ENCODE data around the gene DLL1. TPM values are rescaled to one million over a fixed set of nuclear protein-coding genes. Genes with fewer than 3 reads are reported as not detected.
A peak's percentile ranks its signal among the peaks of the same experiment; 100 is the strongest.

The DLL1 gene
- total RNA-seq, 1 donor from 2014 or later, result 23.8 TPM

DNA sequence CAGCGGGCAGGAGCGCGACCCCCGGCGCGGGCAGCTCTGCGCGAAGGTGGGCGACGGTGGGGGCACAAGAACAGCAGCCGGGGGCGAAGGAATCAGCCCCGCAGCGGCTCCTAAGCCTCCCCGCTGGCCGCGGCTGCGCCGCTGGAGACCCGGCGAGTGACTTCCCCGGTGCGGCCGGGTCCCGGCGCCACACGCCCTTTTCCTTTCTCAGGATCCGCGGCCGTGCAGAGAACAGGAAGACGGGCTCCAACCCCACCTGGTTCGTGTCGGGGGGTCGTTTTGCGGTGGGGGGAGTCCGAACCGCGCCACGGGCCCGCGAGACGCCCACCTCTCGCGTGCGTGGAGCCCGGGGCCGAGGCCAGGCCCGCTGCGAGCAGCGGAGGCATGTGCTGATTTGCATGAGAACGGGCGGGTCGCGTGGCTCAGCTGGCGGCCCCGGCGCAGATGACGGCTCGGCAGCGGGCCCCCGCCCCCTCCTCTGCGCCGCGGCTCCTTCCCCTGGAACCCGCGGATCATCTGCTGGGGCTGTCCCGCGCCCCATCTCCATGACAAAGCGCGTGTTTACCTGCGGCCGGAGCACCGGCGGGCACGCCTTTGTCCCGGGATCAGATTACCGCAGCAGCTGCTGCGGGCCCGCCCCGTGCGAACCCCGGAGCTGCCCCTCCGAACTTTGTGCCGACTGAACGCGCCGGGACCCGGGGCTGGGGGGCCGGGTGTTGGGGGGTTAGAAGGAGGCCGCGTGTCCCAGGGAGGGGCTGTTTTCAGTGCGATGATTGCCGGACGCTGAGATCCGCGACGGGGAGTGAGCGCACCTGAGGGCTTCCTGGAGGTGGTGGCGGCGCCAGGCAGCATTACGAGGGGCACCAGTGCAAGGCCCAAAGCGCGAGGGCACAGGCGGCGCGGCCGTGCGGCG is 4.9 kb upstream of the DLL1 start:
- peak; percentile 90 for DNase-seq (ENCODE audit: low spot score)

DNA sequence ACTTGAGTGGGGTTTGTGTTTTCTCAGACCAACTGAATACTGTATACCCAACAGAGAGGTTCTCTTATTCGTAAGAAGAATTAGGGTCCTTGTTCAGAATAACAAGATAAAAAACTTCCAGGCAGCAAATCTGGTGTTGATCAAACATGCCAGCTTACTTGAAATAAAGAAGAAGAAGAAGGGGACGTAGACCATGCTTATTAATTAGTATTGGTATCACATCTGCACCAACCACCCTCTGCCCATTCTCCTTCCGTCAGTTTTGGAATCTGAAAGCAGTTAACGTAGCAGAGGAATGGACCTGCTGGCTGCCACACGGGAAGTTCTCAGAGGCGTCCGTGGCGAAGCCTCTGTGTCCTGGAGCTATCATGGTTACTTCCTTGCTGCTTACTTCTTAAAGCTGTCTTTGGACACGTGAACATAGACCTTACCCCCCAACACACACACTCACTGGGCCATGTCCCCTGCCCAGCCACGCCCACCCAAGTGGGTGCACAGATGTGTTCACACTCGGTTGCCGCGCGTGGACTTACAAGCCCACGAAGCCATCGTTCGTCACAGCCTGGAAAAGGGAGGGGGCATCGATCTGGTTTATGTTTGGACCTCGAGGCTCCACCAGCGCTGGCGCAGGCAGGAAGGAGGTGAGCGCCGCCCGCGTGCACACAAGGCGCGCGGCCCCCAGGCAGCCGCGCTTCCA is 4.1 kb upstream of the DLL1 start:
- peak; percentile 84 for DNase-seq (ENCODE audit: low spot score)

DNA sequence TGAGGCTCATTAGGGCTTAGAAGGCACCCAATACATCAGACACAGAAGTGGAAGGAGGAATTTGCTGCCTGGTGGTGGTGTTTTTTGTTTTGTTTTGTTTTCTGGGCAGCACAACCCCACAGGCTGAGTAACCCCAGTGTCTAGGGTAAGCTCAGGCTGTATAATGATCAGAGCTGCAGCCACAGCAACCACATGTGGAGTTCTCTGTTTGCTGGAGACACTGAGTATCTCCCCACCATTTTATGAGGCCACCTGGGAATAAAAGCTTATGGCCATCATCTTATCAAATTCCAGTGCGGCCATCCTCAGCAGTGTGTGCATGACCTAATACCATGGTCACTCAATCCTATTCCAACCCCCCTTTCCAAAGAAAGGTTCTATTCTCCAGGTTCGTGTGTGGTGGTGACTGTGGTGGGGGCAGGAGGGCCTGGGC is 3.4 kb upstream of the DLL1 start:
- no peak for DNase-seq (ENCODE audit: low spot score)

DNA sequence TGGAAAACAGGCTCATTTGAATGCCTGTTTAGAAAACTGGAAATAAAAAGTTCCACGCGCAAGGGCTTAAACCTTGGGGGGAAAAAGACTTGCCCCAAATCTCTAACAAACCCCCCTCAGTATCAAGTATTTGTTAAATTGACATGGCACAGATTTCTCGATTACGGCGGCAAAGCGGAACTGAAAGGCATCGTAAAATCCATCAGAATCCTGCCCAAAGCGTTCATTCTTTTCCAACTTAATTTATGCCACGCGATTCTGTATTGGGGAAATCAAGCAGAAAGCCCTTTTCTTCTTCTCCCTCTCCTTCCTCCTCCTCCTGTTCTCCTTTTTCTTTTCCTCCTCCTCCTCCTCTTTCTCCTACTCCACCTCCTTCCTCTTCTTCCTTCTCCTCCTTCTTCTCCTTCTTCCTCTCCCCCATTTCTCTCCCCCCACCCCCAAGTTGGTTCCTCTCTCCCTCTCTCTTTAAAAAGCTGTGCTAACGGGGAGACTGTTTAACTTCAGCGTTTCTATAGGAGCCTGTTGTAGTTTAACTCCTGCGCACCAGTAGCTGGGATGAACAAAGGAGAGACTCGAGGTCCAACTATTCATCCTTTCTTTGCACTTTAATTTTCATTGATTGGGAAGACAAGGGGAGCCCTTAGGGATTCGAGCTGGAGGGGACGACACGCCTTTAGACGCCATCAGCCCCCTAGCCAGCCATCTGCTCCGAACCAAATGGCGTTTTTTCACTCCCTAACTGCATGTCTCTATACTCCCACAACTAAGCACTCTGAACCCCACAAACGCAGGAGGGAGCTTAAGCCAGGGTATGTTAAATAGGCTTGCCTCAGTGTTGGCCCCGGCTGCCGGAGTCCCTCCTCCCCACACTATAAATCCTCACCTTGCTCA is 2.7 kb upstream of the DLL1 start:
- no peak for DNase-seq (ENCODE audit: low spot score)

DNA sequence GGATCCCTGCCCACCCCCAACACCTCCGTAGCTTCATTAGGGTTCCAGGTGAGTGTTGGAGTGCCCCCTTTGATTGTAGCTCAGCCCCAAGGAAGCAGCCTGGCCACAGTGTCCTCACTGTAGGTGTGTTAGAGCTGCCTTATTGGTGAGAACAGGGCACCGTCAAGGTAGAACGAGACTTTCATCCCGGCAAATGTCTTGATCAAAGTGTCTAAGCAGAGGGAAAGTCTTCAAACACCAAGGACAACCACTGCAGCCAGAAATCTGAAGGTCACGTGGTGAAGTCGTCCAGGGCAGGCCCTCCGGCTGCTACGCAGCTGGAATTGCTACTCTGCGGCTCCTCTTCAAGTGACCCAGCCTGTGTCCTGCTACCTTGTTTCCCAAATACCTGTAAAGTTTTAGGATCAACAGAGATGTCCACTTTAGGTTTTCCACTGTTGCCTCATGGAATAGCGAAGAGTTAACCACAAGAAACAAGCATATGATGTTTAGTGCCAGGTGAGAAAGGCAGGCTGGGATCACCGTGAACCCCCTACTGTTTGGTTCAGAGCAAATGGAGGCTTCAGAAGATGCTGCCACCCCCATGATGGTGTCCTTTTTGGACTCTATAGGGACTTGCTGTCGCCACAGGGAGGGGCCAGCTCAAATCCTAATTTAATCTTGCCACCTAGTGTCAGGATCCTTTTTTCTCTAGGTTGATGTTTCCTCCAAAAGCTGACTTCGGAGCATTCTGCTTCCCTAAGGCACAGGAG is 1.7 kb upstream of the DLL1 start:
- DNase-seq (ENCODE audit: low spot score), result peak; percentile 82

DNA sequence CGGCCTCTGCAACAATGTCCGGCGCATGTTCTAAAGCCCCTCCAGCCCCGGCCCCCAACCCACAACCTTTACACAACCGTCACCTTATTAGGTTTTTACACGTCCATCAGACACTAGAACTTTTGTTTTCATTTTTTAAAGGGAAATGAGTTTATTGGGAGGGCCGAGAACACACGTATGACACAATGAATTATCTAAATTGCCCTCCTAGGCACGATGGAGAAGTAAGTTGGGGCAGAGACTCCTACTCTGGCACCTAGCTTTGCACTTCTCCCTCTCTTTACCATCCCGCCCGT is 1.2 kb upstream of the DLL1 start:
- DNase-seq (ENCODE audit: low spot score), result no peak

DNA sequence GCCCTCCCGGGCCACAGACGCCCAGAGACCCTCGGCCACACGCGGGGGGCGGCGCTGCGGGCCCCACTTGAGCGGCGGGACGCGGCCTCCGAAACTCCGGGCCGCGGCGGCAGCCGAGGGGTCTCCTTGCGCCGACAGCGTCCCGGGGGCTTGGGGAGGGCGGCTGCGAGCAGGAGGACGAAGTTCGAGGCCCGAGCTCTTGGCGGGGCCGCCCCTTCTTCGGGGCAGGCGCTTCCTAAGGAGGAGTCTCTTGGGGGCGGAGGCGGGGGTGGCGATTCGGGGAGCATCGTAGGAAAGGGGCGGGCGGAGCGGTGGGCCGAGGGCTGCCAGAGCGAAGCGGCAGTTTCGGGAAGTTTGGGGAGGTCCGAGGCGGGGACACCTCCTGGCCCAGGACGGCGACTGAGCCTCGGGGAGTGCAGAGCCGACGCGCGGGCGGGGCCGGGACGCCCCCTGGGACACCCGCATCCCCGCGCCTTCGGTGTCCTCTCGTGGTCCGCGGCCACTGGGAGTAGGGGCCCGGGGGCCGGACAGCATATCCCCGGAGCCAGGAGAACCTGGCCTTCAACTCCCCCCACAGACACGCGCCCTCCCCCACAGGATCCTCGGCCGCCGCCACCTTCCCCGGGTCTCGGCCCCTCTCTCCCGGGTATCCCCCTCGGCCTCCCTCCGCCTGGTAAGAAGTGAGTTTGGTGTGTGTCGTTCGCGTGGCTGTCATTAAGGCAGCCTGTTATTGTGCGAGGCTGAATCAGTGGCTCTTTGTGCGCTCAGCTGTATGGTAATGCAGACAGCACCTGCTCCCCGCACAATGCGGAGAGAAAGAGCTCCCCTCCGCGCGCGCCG is 613 bp upstream of the DLL1 start:
- peak; percentile 91 for DNase-seq (ENCODE audit: low spot score)

DNA sequence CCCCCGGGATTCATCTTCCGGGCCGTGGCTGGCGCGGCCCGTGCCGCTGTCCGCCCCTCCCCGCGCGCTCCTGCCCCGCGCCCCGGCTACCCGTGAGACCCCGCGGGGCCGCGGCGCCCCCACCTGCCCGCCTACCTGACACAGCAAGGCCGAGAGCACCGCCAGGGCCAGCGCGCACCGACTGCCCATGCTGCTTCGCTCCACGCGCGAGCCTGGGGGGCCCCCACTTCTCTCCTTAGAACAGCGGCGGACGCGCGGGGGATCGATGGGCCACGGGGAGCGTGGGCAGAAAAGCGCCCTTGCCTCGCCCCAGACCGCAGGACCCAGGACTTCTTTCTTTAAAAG is 955 bp downstream of the DLL1 start:
- no peak for DNase-seq (ENCODE audit: low spot score)

DNA sequence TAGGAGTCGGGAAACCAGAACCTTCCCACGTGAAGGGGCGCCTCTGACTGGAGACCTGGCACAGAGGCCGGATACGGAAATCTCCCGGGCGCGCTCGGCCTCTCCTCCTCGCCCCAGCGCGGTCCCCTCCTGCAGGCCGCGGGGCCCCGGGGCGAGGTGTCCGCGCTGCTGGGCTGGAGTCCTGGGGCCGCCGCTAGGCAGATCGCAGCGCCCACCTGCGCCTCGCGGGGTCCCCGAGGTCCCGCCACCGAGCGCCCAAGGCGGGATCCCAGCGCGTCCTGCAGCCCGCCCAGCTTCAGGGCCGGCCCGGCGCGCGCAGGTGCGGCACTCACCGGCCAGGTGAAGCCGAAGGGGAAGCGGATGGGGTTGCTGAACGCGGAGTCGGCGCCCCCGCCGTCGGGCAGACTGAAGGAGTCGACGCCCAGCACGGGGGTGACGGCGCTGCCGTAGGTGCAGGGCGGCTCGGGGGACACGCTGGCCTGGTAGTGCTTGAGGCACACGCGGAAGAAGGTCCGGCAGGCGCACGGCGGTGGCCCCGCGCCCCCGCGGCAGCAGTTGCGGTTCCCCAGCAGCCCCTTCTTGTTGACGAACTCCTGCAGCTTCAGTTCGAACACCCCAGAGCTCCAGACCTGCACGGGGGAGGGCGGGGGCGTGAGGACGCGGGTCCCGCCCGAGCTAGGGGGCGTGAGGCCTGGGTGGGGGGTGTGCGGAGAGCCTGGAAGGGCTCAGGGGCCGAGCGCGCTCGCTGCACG is 1.5 kb downstream of the DLL1 start:
- DNase-seq (ENCODE audit: low spot score), result peak; percentile 86

DNA sequence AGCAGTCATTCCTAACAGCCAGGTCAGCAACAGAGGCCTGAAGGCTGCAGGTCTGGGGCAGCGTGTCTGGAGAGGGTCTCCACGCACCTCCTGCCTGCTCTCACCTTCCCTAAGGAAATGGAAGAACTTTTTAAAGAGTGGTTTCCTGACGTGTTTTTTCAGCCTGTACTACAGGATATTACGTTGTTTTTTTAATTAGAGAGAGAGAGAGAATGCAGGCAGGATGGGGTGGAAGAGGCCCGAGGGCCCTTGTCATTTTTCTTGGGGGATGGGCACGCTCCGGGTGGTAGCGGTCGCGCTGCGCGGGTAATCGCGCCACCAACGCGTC is 2.1 kb downstream of the DLL1 start:
- peak; percentile 71 for DNase-seq (ENCODE audit: low spot score)

DNA sequence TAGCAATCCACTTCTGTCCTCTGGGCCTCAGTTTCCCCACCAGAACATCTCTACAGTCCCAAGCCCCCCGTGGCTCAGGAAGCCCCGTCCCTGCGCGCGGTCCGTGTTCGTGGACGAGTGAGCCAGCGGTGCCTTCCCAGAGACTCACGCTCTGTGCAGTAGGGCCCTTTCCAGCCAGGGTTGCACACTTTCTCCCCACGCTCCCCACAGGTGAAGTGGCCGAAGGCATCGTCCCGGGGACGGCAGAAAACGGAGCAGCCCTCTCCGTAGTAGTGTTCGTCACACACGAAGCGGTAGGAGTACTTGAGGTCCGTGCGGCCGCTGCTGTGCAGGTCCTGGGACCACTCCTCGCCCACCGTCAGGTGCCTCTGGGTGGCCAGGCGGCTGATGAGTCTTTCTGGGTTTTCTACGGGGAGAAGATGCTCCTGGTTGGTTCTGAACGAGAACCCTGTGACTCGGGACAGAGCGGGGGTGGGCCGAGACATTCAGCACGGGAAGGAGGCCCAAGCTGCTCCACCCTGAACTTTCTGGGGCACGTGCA is 2.7 kb downstream of the DLL1 start:
- DNase-seq (ENCODE audit: low spot score), result peak; percentile 82

DNA sequence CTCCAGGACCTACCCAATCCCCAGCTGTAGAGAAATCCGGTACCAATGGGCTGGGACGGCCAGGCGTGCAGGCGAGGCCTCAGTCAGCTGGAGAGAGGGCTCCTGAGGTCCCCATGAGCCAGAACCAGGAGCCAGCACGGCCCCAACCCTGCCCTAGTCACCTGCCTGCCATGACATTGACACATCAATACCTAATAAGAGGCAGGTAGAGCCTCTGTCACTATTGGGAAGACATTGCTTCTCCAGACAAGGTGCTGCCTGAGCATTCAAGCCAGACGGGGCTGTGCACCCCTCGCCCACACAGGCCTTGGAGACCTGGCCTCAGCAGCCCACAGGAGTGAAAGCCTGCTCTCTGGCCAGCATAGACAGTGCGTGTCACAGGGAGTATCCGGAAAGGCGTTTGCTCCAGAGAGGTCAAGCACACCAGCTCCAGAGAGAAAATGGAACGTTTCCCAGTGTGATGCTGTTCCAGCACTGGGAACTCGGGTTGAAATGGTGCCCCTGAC is 3.5 kb downstream of the DLL1 start:
- peak; percentile 82 for DNase-seq (ENCODE audit: low spot score)

DNA sequence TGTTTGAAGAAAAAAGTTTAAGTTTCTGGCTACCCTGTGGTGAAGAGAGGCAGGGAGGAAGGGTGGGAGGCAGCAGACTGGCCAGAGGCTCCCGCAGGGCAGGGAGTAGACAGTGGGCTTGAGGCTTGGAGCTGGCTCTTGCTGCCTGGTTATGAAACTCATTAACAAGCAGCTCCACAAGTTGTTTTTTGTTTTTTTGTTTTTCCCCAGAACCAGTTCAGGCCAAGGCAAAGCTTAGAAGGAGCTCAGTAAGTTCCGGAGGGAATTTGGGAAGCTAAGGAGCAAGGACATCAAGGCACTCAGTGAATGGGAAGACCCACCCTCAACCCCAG is 4.0 kb downstream of the DLL1 start:
- DNase-seq (ENCODE audit: low spot score), result no peak

DNA sequence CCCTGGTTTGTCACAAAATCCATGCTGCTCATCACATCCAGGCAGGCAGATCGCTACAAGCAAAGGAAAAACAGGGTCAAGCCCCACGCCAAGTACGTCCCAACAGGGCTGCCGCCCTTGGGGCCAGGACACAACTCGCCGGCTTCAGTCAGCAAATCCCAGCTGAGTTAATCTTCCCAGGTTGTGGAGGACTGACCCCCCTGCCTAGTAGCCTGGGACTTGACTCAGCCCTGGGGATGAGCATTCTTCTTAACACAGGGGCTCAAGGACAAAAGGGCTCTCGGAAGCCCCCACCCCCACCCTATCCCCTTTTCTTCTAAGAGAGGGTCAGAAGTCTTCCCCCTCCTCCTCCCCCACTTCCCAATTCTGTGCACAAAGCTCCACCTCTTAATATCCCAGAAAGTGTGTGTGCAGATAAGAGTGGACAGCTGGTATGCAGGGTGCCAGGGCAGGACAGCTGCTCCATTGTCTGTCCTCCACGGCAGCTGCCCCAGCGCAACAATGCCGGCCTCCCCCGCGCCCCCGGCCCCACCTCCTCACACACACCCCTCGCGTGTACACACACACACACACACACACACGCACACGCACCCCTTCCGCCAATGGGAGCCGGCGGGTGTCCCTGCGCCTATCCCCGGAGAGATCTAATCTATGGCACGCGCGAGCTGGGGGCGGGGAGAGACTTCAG is 4.5 kb downstream of the DLL1 start:
- peak; percentile 85 for DNase-seq (ENCODE audit: low spot score)

DNA sequence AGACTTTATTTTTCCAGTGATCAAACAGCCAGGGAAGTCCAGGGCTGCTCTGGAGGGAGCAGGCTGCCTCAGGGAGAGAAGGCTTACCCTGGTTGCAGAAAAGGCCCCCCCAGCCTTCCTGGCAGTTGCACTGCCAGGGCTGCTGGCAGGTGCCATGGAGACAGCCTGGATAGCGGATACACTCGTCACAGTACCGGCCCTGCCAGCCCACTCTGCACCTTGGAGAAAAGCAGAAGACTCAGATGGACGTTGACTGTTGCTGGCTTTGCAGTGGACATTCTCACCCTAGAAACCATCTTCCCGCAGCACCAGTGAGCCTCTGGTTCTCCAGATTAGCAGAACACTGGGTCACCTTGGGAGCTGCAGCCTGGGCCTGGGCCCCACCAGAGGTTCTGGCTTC is 5.4 kb downstream of the DLL1 start:
- DNase-seq (ENCODE audit: low spot score), result peak; percentile 75

DNA sequence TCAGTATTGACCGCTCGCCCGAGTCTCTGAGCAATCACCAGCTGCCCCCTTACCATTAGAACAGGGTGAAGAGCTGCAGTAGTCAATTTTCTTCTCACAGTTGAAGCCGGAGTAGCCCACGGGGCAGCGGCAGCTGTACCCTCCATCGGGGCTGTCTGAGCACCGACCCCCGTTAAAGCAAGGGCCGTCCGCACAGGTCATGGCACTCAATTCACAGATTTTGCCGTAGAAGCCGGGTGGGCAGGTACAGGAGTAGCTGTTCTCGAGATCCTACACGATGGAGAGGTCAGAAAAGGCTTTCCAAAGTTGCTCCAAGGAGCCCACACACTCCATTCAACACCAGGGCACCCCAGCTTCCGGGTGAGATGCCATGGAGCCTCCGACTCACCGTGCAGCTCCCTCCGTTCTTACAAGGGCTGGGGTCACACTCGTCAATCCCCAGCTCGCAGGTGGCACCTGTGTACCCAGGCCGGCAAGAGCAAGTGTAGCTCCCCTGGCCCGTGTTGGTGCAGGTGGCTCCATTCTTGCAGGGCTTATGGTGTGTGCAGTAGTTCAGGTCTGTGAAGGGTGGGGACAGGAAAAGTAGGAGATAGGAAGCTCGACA is 5.9 kb downstream of the DLL1 start:
- DNase-seq (ENCODE audit: low spot score), result peak; percentile 86

DNA sequence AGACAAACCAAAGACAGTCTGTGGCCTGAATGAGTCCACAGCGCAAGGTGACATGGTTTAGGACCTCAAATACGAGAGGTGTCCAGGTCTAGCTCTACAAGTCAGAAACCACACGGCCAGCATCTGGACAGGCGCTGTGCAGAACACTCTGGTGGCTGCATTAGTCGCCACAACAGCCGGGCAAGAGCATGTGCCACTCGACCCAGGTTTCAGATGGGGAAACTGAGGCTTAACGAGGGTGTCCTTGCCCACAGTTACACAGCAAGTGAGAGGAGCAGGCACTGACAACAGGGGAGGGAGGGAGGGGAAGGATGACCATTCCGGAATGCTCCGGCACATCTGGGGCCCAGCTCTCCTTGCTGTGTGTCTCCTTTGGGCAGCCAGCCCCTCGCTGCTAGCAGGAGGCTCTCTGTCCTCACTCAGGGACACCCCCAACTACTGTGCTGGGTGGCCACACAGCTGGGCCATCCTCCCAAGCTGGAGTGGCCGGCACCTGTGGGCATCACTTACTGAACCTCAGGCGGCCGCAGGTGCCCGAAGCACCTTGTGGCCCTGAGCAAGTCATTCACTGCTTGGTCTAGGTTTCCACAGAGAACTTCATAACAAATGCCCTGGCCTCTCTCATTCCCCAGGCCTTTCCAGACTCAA is 6.6 kb downstream of the DLL1 start:
- DNase-seq (ENCODE audit: low spot score), result peak; percentile 73
